Vein endothelial cell (primary cell): Measurements from ENCODE around the gene DNAJB6. TPM values are rescaled to one million over a fixed set of nuclear protein-coding genes. Genes with fewer than 3 reads are reported as not detected.

Experiments
- total RNA-seq: library from RNA; depleted of rRNA; stranded (reverse); fragments of >200 nt; gene quantifications from 2 replicates; pipeline ENCODE4 v1.2.3, GENCODE V29; 2012

Gene DNAJB6
- 101 and 121 TPM in 2 replicates for total RNA-seq

GRCh38 chr7:157336383-157337315, at the start of gene DNAJB6:
DNAJB6 (plus strand) TSS chr7:157337004; CDS start chr7:157358573, 21,569 bp downstream.

Other genes with a start within 250 kb of the DNAJB6 start
- gene UBE3C, start 198.1 kb upstream of the DNAJB6 start, total RNA-seq = 115 and 130 TPM in 2 replicates